ENCODE data around the gene CAPN5.
A peak's percentile ranks its signal among the peaks of the same experiment; 100 is the strongest.

GRCh38 chr11:77101043-77101537 lies 34.3 kb downstream of the CAPN5 start:
- TF ChIP-seq CEBPB (IDR thresholded peaks at IDR 0.05) (no peak), CTCF (IDR thresholded peaks at IDR 0.05) (peak; percentile 48), POLR2A (IDR thresholded peaks at IDR 0.05; ENCODE audit: low read length) (no peak), KDM5A (IDR thresholded peaks at IDR 0.05) (no peak)
